H1 (cell line): ENCODE data around the gene KPNA1. TPM values are rescaled to one million over a fixed set of nuclear protein-coding genes. Genes with fewer than 3 reads are reported as not detected.

Source experiments
- CTCF ChIA-PET: fragments of 300-600 bp; sonication (Branson Sonifier 250); formaldehyde crosslinking; loops from one replicate; lab custom pipeline; 2021; ENCODE audit not compliant: partially characterized antibody; lab: Charles Lee
- POLR2A ChIA-PET: fragments of 300-600 bp; sonication (Branson Sonifier 250); formaldehyde crosslinking; loops from one replicate; lab custom pipeline; 2021; ENCODE audit warnings: inconsistent platforms; ENCODE audit not compliant: partially characterized antibody; lab: Charles Lee
- DNase-seq, 2 experiments: peaks; one replicate each; pipeline versions ENCODE4 v3.0.0 to v3.0.0-alpha.2; 2010 to 2022; ENCODE audit warnings: low spot score in 2 of 2, low read depth in 1 of 2, mixed read lengths in 1 of 2
- FAIRE-seq: peaks from 2 replicates; lab custom pipeline; 2011; peaks lifted over from hg19 to GRCh38; lab: Jason Lieb, UNC
- H2AFZ ChIP-seq: 2 replicates; pipeline ENCODE4 v1.8.1; 2012; ENCODE audit warnings: low read length, inconsistent platforms
- H2AK5ac ChIP-seq: 2 replicates; pipeline ENCODE4 v1.6.1; 2013; ENCODE audit warnings: low read depth, low read length
- H2BK120ac ChIP-seq: replicated peaks from 2 replicates; pipeline ENCODE3; 2013; ENCODE audit warnings: low read depth, low read length, inconsistent platforms
- H2BK12ac ChIP-seq: 2 replicates; pipeline ENCODE4 v1.6.1; 2013; ENCODE audit warnings: low read depth, low read length
- H2BK15ac ChIP-seq: 2 replicates; pipeline ENCODE4 v1.6.1; 2013; ENCODE audit warnings: low read length
- H2BK20ac ChIP-seq: 2 replicates; pipeline ENCODE4 v1.6.1; 2013; ENCODE audit warnings: low read length
- H2BK5ac ChIP-seq: 2 replicates; pipeline ENCODE4 v1.6.1; 2013; ENCODE audit warnings: low read depth, low read length
- H3K14ac ChIP-seq: 2 replicates; pipeline ENCODE4 v1.6.1; 2013; ENCODE audit warnings: inconsistent platforms; ENCODE audit not compliant: insufficient read length
- H3K18ac ChIP-seq: 2 replicates; pipeline ENCODE4 v1.6.1; 2013; ENCODE audit warnings: low read length; ENCODE audit errors: extremely low read depth
- H3K23ac ChIP-seq: 2 replicates; pipeline ENCODE4 v1.6.1; 2013; ENCODE audit warnings: inconsistent platforms; ENCODE audit not compliant: insufficient read length
- H3K23me2 ChIP-seq: 2 replicates; pipeline ENCODE4 v1.6.1; 2013; ENCODE audit warnings: low read depth, low read length
- H3K27ac ChIP-seq: 2 replicates; pipeline ENCODE4 v1.6.1; 2011; ENCODE audit warnings: low read depth, low read length, inconsistent platforms
- H3K27me3 ChIP-seq, 4 experiments: replicated peaks in 1 of 4; 1 replicate in 1 of 4; 2 replicates in 3 of 4; pipeline versions ENCODE4 v1.6.1 to v1.8.1; 2011 to 2013; ENCODE audit warnings: low read length in 3 of 4, mild to moderate bottlenecking in 3 of 4, inconsistent platforms in 2 of 4, mixed read lengths in 2 of 4, moderate library complexity in 1 of 4; ENCODE audit not compliant: control insufficient read depth in 3 of 4, insufficient read depth in 3 of 4; ENCODE audit errors: extremely low read depth in 1 of 4
- H3K36me3 ChIP-seq, 4 experiments: 2 replicates each; pipeline versions ENCODE4 v1.6.1 to v1.8.1; 2011 to 2013; ENCODE audit warnings: mild to moderate bottlenecking in 4 of 4, low read length in 3 of 4, moderate library complexity in 2 of 4, control low read depth in 1 of 4, inconsistent platforms in 1 of 4; ENCODE audit not compliant: insufficient read depth in 4 of 4, control insufficient read depth in 2 of 4
- H3K4ac ChIP-seq: replicated peaks from 2 replicates; pipeline ENCODE3; 2013; ENCODE audit warnings: low read length, low read depth, mixed read lengths, inconsistent platforms; ENCODE audit not compliant: insufficient read length
- H3K4me1 ChIP-seq, 4 experiments: replicated peaks in 1 of 4; 1 replicate in 1 of 4; 2 replicates in 3 of 4; pipeline versions ENCODE4 v1.6.1 to v1.8.1; 2011 to 2013; ENCODE audit warnings: low read length in 3 of 4, inconsistent platforms in 2 of 4, mixed read lengths in 1 of 4; ENCODE audit not compliant: insufficient read depth in 4 of 4, control insufficient read depth in 3 of 4
- H3K4me2 ChIP-seq, 2 experiments: 2 replicates each; pipeline versions ENCODE4 v1.6.1 to v1.8.1; 2011 to 2013; ENCODE audit warnings: low read depth in 2 of 2, low read length in 2 of 2, control low read depth in 1 of 2, inconsistent platforms in 1 of 2, mild to moderate bottlenecking in 1 of 2; ENCODE audit not compliant: insufficient read depth in 1 of 2
- H3K4me3 ChIP-seq, 4 experiments: fragments of 200-600, 300-600 bp in 1 of 4; sonication (generic), shearing (Covaris generic), sonication (Bioruptor Twin) in 1 of 4; 2 replicates each; pipeline versions ENCODE4 v1.5.1 to v1.8.1; 2011 to 2016; ENCODE audit warnings: low read length in 4 of 4, low read depth in 3 of 4, control low read depth in 2 of 4, inconsistent platforms in 2 of 4, mild to moderate bottlenecking in 2 of 4, mixed read lengths in 1 of 4, moderate library complexity in 1 of 4; ENCODE audit not compliant: insufficient read depth in 2 of 4; ENCODE audit errors: extremely low read depth in 1 of 4
- H3K56ac ChIP-seq: replicated peaks from 2 replicates; pipeline ENCODE3; 2013; ENCODE audit warnings: low read depth, mild to moderate bottlenecking, mixed read lengths, low read length, inconsistent platforms; ENCODE audit not compliant: insufficient read length
- H3K79me1 ChIP-seq: 2 replicates; pipeline ENCODE4 v1.6.1; 2013; ENCODE audit warnings: low read depth, low read length, control low read depth
- H3K79me2 ChIP-seq, 2 experiments: 2 replicates each; pipeline versions ENCODE4 v1.6.1 to v1.8.1; 2012 to 2013; ENCODE audit warnings: low read length in 2 of 2, mild to moderate bottlenecking in 2 of 2, inconsistent platforms in 1 of 2; ENCODE audit not compliant: insufficient read depth in 2 of 2, control insufficient read depth in 1 of 2
- H3K9ac ChIP-seq, 4 experiments: replicated peaks in 1 of 4; 1 replicate in 1 of 4; 2 replicates in 3 of 4; pipeline versions ENCODE4 v1.6.1 to v1.8.1; 2011 to 2013; ENCODE audit warnings: low read depth in 3 of 4, low read length in 3 of 4, control low read depth in 2 of 4, mild to moderate bottlenecking in 2 of 4, moderate library complexity in 2 of 4, inconsistent platforms in 1 of 4; ENCODE audit errors: extremely low read depth in 1 of 4
- H3K9me3 ChIP-seq, 2 experiments: 2 replicates each; pipeline versions ENCODE4 v1.6.1 to v1.8.1; 2012 to 2013; ENCODE audit warnings: mild to moderate bottlenecking in 2 of 2, moderate library complexity in 2 of 2, control low read depth in 1 of 2, inconsistent platforms in 1 of 2, low read depth in 1 of 2, low read length in 1 of 2, mixed read lengths in 1 of 2; ENCODE audit not compliant: insufficient read depth in 2 of 2
- H4K20me1 ChIP-seq, 2 experiments: replicated peaks in 1 of 2; 2 replicates each; pipeline versions ENCODE3 to v1.8.1; 2011 to 2013; ENCODE audit warnings: inconsistent platforms in 2 of 2, low read length in 2 of 2, mild to moderate bottlenecking in 1 of 2; ENCODE audit not compliant: insufficient read depth in 2 of 2, control insufficient read depth in 1 of 2
- H4K5ac ChIP-seq: 2 replicates; pipeline ENCODE4 v1.6.1; 2013; ENCODE audit warnings: low read length, low read depth, mixed read lengths, inconsistent platforms; ENCODE audit not compliant: insufficient read length
- H4K8ac ChIP-seq: 2 replicates; pipeline ENCODE4 v1.8.0; 2013; ENCODE audit warnings: mild to moderate bottlenecking, moderate library complexity, low read length, inconsistent platforms; ENCODE audit not compliant: insufficient read depth; ENCODE audit errors: extremely low read depth
- H4K91ac ChIP-seq: replicated peaks from 2 replicates; pipeline ENCODE3; 2013; ENCODE audit warnings: low read length, mixed read lengths, inconsistent platforms; ENCODE audit not compliant: insufficient read length
- CTBP2 ChIP-seq: IDR thresholded peaks from 2 replicates; pipeline ENCODE4 v1.7.0; 2011; ENCODE audit warnings: borderline replicate concordance, mild to moderate bottlenecking, moderate library complexity, mixed read lengths, low read length; ENCODE audit not compliant: insufficient read depth, insufficient read length
- JUN ChIP-seq: IDR thresholded peaks from 2 replicates; pipeline ENCODE4 v1.6.1; 2011; ENCODE audit warnings: low read depth, mild to moderate bottlenecking, improper control_type of control experiment, low read length
- KDM5A ChIP-seq: fragments of 200-600 bp; IDR thresholded peaks from 2 replicates; pipeline ENCODE4 v1.7.1; 2012; ENCODE audit warnings: mild to moderate bottlenecking, low read length, inconsistent platforms, mixed read lengths
- MAFK ChIP-seq: IDR thresholded peaks from 2 replicates; pipeline ENCODE4 v1.6.1; 2012; ENCODE audit warnings: low read depth, mild to moderate bottlenecking, improper control_type of control experiment, low read length
- POLR2AphosphoS5 ChIP-seq: IDR thresholded peaks from 2 replicates; pipeline ENCODE4 v1.6.1; 2011; ENCODE audit warnings: low read depth, low read length
- RBBP5 ChIP-seq: IDR thresholded peaks from 2 replicates; pipeline ENCODE4 v1.7.1; 2012; ENCODE audit warnings: low read depth, mild to moderate bottlenecking, inconsistent platforms, low read length, moderate library complexity, borderline replicate concordance
- TAF7 ChIP-seq: optimal IDR thresholded peaks from 2 replicates; pipeline ENCODE3; 2011; ENCODE audit warnings: low read depth, mild to moderate bottlenecking, inconsistent platforms, low read length, moderate library complexity, borderline replicate concordance
- TEAD4 ChIP-seq: IDR thresholded peaks from 2 replicates; pipeline ENCODE4 v1.6.1; 2012; ENCODE audit warnings: low read depth, low read length, inconsistent platforms, mixed read lengths
- polyA plus RNA-seq, 7 experiments: library from polyadenylated mRNA; depleted of rRNA in 3 of 7; stranded (reverse) in 5 of 7; unstranded in 2 of 7; fragments of >200 nt in 5 of 7; fragments of 200-250 nt in 2 of 7; gene quantifications; 1 replicate in 5 of 7; 2 replicates in 1 of 7; 4 replicates in 1 of 7; pipeline versions ENCODE4 v1.2.1 to v1.2.3, GENCODE V29; 2011 to 2013; ENCODE audit warnings: missing spikeins in 2 of 7, mixed read lengths in 2 of 7
- total RNA-seq: library from RNA; stranded (reverse); fragmentation: NEBNext Ultra II Directional; extraction: Animal tissue kit (Norgen Biotek cat#: 25700); gene quantifications from 2 replicates; pipeline ENCODE4 v1.2.1, GENCODE V29; 2021
- TF ChIP-seq, protein P1 (sequence below), 3 experiments: IDR thresholded peaks; 1 replicate in 2 of 3; 2 replicates in 1 of 3; pipeline versions ENCODE4 v1.5.1 to v1.6.1; 2011; ENCODE audit warnings: low read length in 3 of 3, mild to moderate bottlenecking in 3 of 3, inconsistent platforms in 2 of 3, low read depth in 1 of 3, moderate library complexity in 1 of 3; ENCODE audit not compliant: insufficient read depth in 1 of 3; ENCODE audit errors: control extremely low read depth in 1 of 3
- TF ChIP-seq, protein P2 (sequence below): IDR thresholded peaks from 2 replicates; pipeline ENCODE4 v1.6.1; 2011; ENCODE audit warnings: low read depth, mild to moderate bottlenecking, low read length; ENCODE audit not compliant: insufficient read depth

KPNA1 gene
- total and polyA plus RNA-seq, 2 of the 8 experiments (the other 6 are each of a cell fraction or from before 2014, with no cell fraction given): 14.8 to 63.0 TPM

DNA sequence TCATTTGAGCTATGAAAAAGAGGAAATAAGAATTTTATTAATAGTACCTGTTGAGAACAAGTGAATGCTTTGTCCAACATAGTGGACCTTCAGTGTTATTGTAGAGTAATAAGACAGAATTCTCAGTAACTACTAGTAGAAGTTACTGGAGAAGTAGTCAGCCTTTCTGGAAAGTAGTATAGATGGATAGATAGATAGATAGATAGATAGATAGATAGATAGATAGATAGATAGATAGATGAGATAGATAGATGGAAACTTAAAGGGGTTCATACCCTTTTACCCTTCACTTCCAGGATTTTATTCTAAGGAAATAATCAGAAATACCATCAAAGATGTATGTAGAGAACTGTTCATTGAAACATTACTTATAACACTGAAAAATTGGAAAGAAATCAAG is 125.5 kb downstream of the KPNA1 start:
- Histone ChIP-seq H3K79me2 (peaks cover 0 to 35% of the 10 kb centered on the region in 2 experiments; a peak in 2 of 4 replicates), H2BK12ac (no peak overlapping the region), H2BK120ac (no peak overlapping the region), H3K4me2 (no peak overlapping the region), H3K23ac (no peak overlapping the region), H2BK15ac (no peak overlapping the region), H3K4ac (no peak overlapping the region), H2AK5ac (no peak overlapping the region), H3K4me1 (peaks cover 0 to 3% (median 0%) of the 10 kb centered on the region in 4 experiments; a peak in 1 of 7 replicates), H2BK5ac (no peak overlapping the region), H3K79me1 (peaks cover 2% of the 10 kb centered on the region; the same call in 1 of the 2 replicates), H3K27ac (no peak overlapping the region), H4K5ac (no peak overlapping the region), H3K14ac (no peak overlapping the region), H4K8ac (no peak overlapping the region), H3K18ac (no peak overlapping the region), H2AFZ (no peak overlapping the region), H3K27me3 (no peaks in the 10 kb centered on the region), H3K9me3 (no peaks in the 10 kb centered on the region), H4K91ac (no peak overlapping the region), H3K23me2 (peaks cover 4% of the 10 kb centered on the region), H4K20me1 (peaks cover 0 to 2% of the 10 kb centered on the region in 2 experiments), H3K9ac (no peak overlapping the region), H3K36me3 (peaks cover 0 to 7% (median 0%) of the 10 kb centered on the region in 4 experiments; a peak in 3 of 8 replicates), H3K4me3 (no peak overlapping the region), H3K56ac (no peak overlapping the region), H2BK20ac (no peak overlapping the region)
- POLR2A ChIA-PET: no interaction called here
- CTCF ChIA-PET: interaction anchor here (1.1 to 6.0 kb wide), 3 partner anchors 284 to 843 kb away, joined by 4 to 44 read pairs (median 6); partner anchors contain the start of gene PARP14
- no peak for DNase-seq
- no peak for FAIRE-seq
- TF ChIP-seq RBBP5 (no peak), TEAD4 (no peak), CTBP2 (no peak), TAF7 (no peak), JUN (no peak), MAFK (no peak), KDM5A (no peak), POLR2AphosphoS5 (no peak)
- TF ChIP-seq, protein P1, sequence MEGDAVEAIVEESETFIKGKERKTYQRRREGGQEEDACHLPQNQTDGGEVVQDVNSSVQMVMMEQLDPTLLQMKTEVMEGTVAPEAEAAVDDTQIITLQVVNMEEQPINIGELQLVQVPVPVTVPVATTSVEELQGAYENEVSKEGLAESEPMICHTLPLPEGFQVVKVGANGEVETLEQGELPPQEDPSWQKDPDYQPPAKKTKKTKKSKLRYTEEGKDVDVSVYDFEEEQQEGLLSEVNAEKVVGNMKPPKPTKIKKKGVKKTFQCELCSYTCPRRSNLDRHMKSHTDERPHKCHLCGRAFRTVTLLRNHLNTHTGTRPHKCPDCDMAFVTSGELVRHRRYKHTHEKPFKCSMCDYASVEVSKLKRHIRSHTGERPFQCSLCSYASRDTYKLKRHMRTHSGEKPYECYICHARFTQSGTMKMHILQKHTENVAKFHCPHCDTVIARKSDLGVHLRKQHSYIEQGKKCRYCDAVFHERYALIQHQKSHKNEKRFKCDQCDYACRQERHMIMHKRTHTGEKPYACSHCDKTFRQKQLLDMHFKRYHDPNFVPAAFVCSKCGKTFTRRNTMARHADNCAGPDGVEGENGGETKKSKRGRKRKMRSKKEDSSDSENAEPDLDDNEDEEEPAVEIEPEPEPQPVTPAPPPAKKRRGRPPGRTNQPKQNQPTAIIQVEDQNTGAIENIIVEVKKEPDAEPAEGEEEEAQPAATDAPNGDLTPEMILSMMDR (IDR thresholded peaks at IDR 0.05; ENCODE audit: control extremely low read depth in 1 of 3, insufficient read depth in 1 of 3, low read depth in 1 of 3, low read length in 3 of 3): no peak
- TF ChIP-seq, protein P2, sequence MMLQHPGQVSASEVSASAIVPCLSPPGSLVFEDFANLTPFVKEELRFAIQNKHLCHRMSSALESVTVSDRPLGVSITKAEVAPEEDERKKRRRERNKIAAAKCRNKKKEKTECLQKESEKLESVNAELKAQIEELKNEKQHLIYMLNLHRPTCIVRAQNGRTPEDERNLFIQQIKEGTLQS: no peak
